ENCODE results near the gene PTPRN2. TPM values are rescaled to one million over a fixed set of nuclear protein-coding genes. Genes with fewer than 3 reads are reported as not detected.
"Not testable (repeated sequence)": the region's sequence is repeated elsewhere in the genome, so short reads cannot be mapped to it uniquely, and the experiment has no call there.

Gene PTPRN2
- total and polyA plus RNA-seq, 2 donors (not counting 3 experiments of a cell fraction or from before 2014, with no cell fraction given): 0.62 to 0.88 TPM

- CTCF ChIA-PET; intact Hi-C loops (cut with micrococcal nuclease); H3K36me3 ChIP-seq (ENCODE audit: control insufficient read depth in 2 of 2, extremely low read depth in 1 of 2, insufficient read depth in 2 of 2, low read length in 2 of 2); H3K4me1 ChIP-seq (ENCODE audit: control insufficient read depth, extremely low read depth, insufficient read depth, low read length); FAIRE-seq; H3K27ac ChIP-seq (ENCODE audit: insufficient read depth, low read depth, low read length); H3K4me3 ChIP-seq (replicated peaks in 1 of 3; ENCODE audit: insufficient read depth in 1 of 3, low read depth in 1 of 3, low read length in 3 of 3); H3K27me3 ChIP-seq (ENCODE audit: control insufficient read depth in 2 of 2, insufficient read depth in 2 of 2, low read length in 2 of 2); H4K20me1 ChIP-seq (replicated peaks; ENCODE audit: control insufficient read depth, extremely low read depth, insufficient read depth, low read length); H3K9ac ChIP-seq (replicated peaks; ENCODE audit: extremely low read depth, insufficient read depth, low read length); H3K79me2 ChIP-seq (ENCODE audit: control insufficient read depth, insufficient read depth, low read length); DNase-seq (ENCODE audit: low read depth, low spot score); BruUV-seq (replicated peaks); dilution Hi-C loops (cut with MboI; ENCODE audit: extremely low pct_ligation_motif_present, low sequenced_read_pairs); H3K9me1 ChIP-seq (replicated peaks; ENCODE audit: control insufficient read depth, extremely low read depth, insufficient read depth, low read length); H2AFZ ChIP-seq (ENCODE audit: low read depth, low read length); POLR2A ChIA-PET; H3K4me2 ChIP-seq (ENCODE audit: insufficient read depth, low read length): not testable (repeated sequence)
- peaks cover 13% of the 10 kb centered on the region for H3K9me3 ChIP-seq (replicated peaks; ENCODE audit: control insufficient read depth, insufficient read depth, low read length)
These were observed 740.9 kb downstream of the PTPRN2 start for GRCh38 chr7:157846746-157847145.

GRCh38 chr7:157846271-157846670 lies 741.4 kb downstream of the PTPRN2 start:
- no peak overlapping the region for H2AFZ ChIP-seq (ENCODE audit: low read depth, low read length)
- no TSS peak for BruUV-seq (replicated peaks)
- H3K79me2 ChIP-seq (ENCODE audit: control insufficient read depth, insufficient read depth, low read length): no peaks in the 10 kb centered on the region
- H3K9me3 ChIP-seq (replicated peaks; ENCODE audit: control insufficient read depth, insufficient read depth, low read length): peaks cover 10% of the 10 kb centered on the region
- TF ChIP-seq MAX (IDR thresholded peaks at IDR 0.05; ENCODE audit: insufficient read depth, insufficient read length) (no peak), EZH2 (IDR thresholded peaks at IDR 0.05; ENCODE audit: borderline replicate concordance, low read depth, low read length, severe bottlenecking) (no peak), GATA2 (IDR thresholded peaks at IDR 0.05; ENCODE audit: insufficient read depth, insufficient read length, low read depth, low read length) (no peak), JUN (IDR thresholded peaks at IDR 0.05; ENCODE audit: borderline replicate concordance, insufficient read depth, insufficient read length, low read depth) (no peak), FOS (IDR thresholded peaks at IDR 0.05; ENCODE audit: borderline replicate concordance, insufficient read depth, low read length) (no peak), CTCF (IDR thresholded peaks at IDR 0.05; ENCODE audit: extremely low read depth in 1 of 2, insufficient read depth in 1 of 2, low read depth in 1 of 2, low read length in 2 of 2) (no peak), POLR2AphosphoS5 (IDR thresholded peaks at IDR 0.05; ENCODE audit: insufficient read depth, low read depth, low read length) (no peak), POLR2A (IDR thresholded peaks at IDR 0.05; ENCODE audit: low read depth, low read length) (no peak), MYC (IDR thresholded peaks at IDR 0.05; ENCODE audit: low read depth, low read length) (no peak)
- H3K27ac ChIP-seq (ENCODE audit: insufficient read depth, low read depth, low read length): no peak overlapping the region
- no peaks in the 10 kb centered on the region for H3K9me1 ChIP-seq (replicated peaks; ENCODE audit: control insufficient read depth, extremely low read depth, insufficient read depth, low read length)
- DNase-seq (ENCODE audit: low read depth, low spot score) (no peak), FAIRE-seq (no peak)
- no peak overlapping the region for H3K4me2 ChIP-seq (ENCODE audit: insufficient read depth, low read length)
- ChIA-PET CTCF (no interaction called here), POLR2A (no interaction called here)
- no peaks in the 10 kb centered on the region for H4K20me1 ChIP-seq (replicated peaks; ENCODE audit: control insufficient read depth, extremely low read depth, insufficient read depth, low read length)
- H3K36me3 ChIP-seq (ENCODE audit: control insufficient read depth in 2 of 2, extremely low read depth in 1 of 2, insufficient read depth in 2 of 2, low read length in 2 of 2): no peaks in the 10 kb centered on the region
- H3K4me1 ChIP-seq (ENCODE audit: control insufficient read depth, extremely low read depth, insufficient read depth, low read length): no peaks in the 10 kb centered on the region
- dilution Hi-C loops (cut with MboI; ENCODE audit: extremely low pct_ligation_motif_present, low sequenced_read_pairs): no loop called here
- intact Hi-C loops (cut with micrococcal nuclease): no loop called here
- H3K9ac ChIP-seq (replicated peaks; ENCODE audit: extremely low read depth, insufficient read depth, low read length): no peak overlapping the region
- no peak overlapping the region for H3K4me3 ChIP-seq (replicated peaks in 1 of 3; ENCODE audit: insufficient read depth in 1 of 3, low read depth in 1 of 3, low read length in 3 of 3)
- no peaks in the 10 kb centered on the region for H3K27me3 ChIP-seq (ENCODE audit: control insufficient read depth in 2 of 2, insufficient read depth in 2 of 2, low read length in 2 of 2)

All from endothelial cell of umbilical vein (primary cell).